Transverse colon (tissue), 4 donors: ENCODE results near the gene HOTAIR. TPM values are rescaled to one million over a fixed set of nuclear protein-coding genes. Genes with fewer than 3 reads are reported as not detected.

ENCODE experiments used
- DNase-seq: peaks from one replicate; pipeline ENCODE4 v3.0.0-alpha.2; 2019
- H3K27ac ChIP-seq, 4 donors: fragments of 200-600 bp; sonication (generic); 2 replicates each; pipeline ENCODE4 v1.5.1; 2016 to 2018; ENCODE audit warnings: inconsistent platforms in 4 of 4
- H3K27me3 ChIP-seq: fragments of 200-600 bp; sonication (generic); 2 replicates; pipeline ENCODE4 v1.5.1; 2017; ENCODE audit warnings: inconsistent platforms
- H3K36me3 ChIP-seq, 4 donors: fragments of 200-600 bp; sonication (generic); 2 replicates each; pipeline ENCODE4 v1.5.1; 2017 to 2019; ENCODE audit warnings: inconsistent platforms in 4 of 4
- H3K4me1 ChIP-seq, 4 donors: fragments of 200-600 bp; sonication (generic); 2 replicates each; pipeline ENCODE4 v1.5.1; 2017 to 2020; ENCODE audit warnings: inconsistent platforms in 4 of 4
- H3K4me3 ChIP-seq, 4 donors: fragments of 200-600 bp; sonication (generic); 1 replicate in 1 of 4; 2 replicates in 3 of 4; pipeline versions ENCODE4 v1.5.1 to v1.6.1; 2017 to 2019; ENCODE audit warnings: inconsistent platforms in 4 of 4
- H3K9me3 ChIP-seq, 2 donors: fragments of 200-600 bp; sonication (generic); 2 replicates each; pipeline ENCODE4 v1.5.1; 2017 to 2019; ENCODE audit warnings: inconsistent platforms in 2 of 2
- CTCF ChIP-seq, 5 experiments: fragments of 200-600 bp in 3 of 5; fragments of 450-650 bp in 2 of 5; sonication (generic) in 3 of 5; IDR thresholded peaks; 1 replicate in 2 of 5; 2 replicates in 3 of 5; pipeline ENCODE4 v1.5.1; 2016 to 2017; ENCODE audit warnings: antibody characterized with exemption in 5 of 5, inconsistent platforms in 3 of 5, mild to moderate bottlenecking in 2 of 5, moderate library complexity in 1 of 5
- EP300 ChIP-seq: sonication (generic); formaldehyde crosslinking; IDR thresholded peaks from one replicate; pipeline ENCODE4 v1.6.1; 2017; ENCODE audit warnings: antibody characterized with exemption, low read depth
- POLR2A ChIP-seq: fragments of 450-650 bp; IDR thresholded peaks from one replicate; pipeline ENCODE4 v1.6.1; 2016; ENCODE audit warnings: antibody characterized with exemption, mild to moderate bottlenecking, moderate library complexity
- POLR2AphosphoS5 ChIP-seq, 3 donors: sonication (generic); formaldehyde crosslinking; IDR thresholded peaks; one replicate each; pipeline ENCODE4 v1.6.1; 2016; ENCODE audit warnings: antibody characterized with exemption in 3 of 3
- WGBS, 2 donors: methylation state at CpG; one replicate each; pipeline ENCODE4 v1.1.5; 2018; ENCODE audit warnings: low coverage in 1 of 2; 5-methylcytosine and 5-hydroxymethylcytosine counted together
- in situ Hi-C, 4 donors: fragments of 200-750 bp; cut with MboI; loops; one replicate each; pipeline versions ENCODE4 v1.15.0 to v1.15.1; 2017; ENCODE audit warnings: low sequenced_read_pairs in 3 of 4, low pct_ligation_motif_present in 1 of 4, low pct_unique_long_range_greater_than_20kb in 1 of 4
- intact Hi-C: fragments of 100-400 bp; cut with DNase I; formaldehyde crosslinking; loops from one replicate; pipeline ENCODE4 v1.15.1; 2023; ENCODE audit warnings: low total_unique reads
- total RNA-seq, 4 donors: library from RNA; depleted of rRNA; stranded (reverse); fragments of >200 nt; gene quantifications; one replicate each; pipeline ENCODE4 v1.1.0, GENCODE V29; 2016

HOTAIR gene
- total RNA-seq, 4 donors from 2014 or later = not detected

GRCh38 chr12:53971129-53971528 is 3.6 kb downstream of the HOTAIR start:
- H3K4me1 ChIP-seq = peaks cover 3 to 31% (median 21%) of the 10 kb centered on the region in 4 donors
- peaks cover 100% of the 10 kb centered on the region for H3K27me3 ChIP-seq
- TF ChIP-seq POLR2AphosphoS5 (IDR thresholded peaks at IDR 0.05) = no peak
- TF ChIP-seq CTCF (IDR thresholded peaks at IDR 0.05) = no peak
- TF ChIP-seq EP300 = no peak
- TF ChIP-seq POLR2A = no peak
- no peaks in the 10 kb centered on the region for H3K36me3 ChIP-seq
- WGBS, 2 donors = 88 to 89% methylated on average over 3 of the region's 3 CpGs
- DNase-seq = no peak
- no peak overlapping the region for H3K4me3 ChIP-seq
- in situ Hi-C loops = no loop called here
- peaks cover 0 to under 1% of the 10 kb centered on the region in 2 donors for H3K9me3 ChIP-seq
- intact Hi-C loops = no loop called here
- no peak overlapping the region for H3K27ac ChIP-seq

GRCh38 chr12:53970451-53970850 is 4.3 kb downstream of the HOTAIR start:
- no peak for DNase-seq

GRCh38 chr12:53969588-53970259 is 5.0 kb downstream of the HOTAIR start:
- intact Hi-C loops (no loop called here), in situ Hi-C loops (no loop called here)
- peaks cover 3 to 29% (median 19%) of the 10 kb centered on the region in 4 donors for H3K4me1 ChIP-seq
- no peaks in the 10 kb centered on the region for H3K36me3 ChIP-seq
- no peak for DNase-seq
- TF ChIP-seq CTCF (IDR thresholded peaks at IDR 0.05) (no peak), EP300 (no peak), POLR2AphosphoS5 (IDR thresholded peaks at IDR 0.05) (no peak), POLR2A (no peak)
- WGBS, 2 donors = 40% methylated on average over 12 of the region's 12 CpGs; no CpG with 5 or more reads in 1 of the 2 donors
- no peaks in the 10 kb centered on the region for H3K9me3 ChIP-seq
- H3K4me3 ChIP-seq = no peak overlapping the region
- peaks cover 100% of the 10 kb centered on the region for H3K27me3 ChIP-seq
- no peak overlapping the region for H3K27ac ChIP-seq

More at GRCh38 chr12:53970451-53970850, 4.3 kb downstream of the HOTAIR start:
- intact Hi-C loops = no loop called here
- Histone ChIP-seq H3K27me3 (peaks cover 100% of the 10 kb centered on the region), H3K27ac (no peak overlapping the region), H3K4me3 (no peak overlapping the region), H3K4me1 (peaks cover 3 to 36% (median 23%) of the 10 kb centered on the region in 4 donors), H3K36me3 (no peaks in the 10 kb centered on the region), H3K9me3 (no peaks in the 10 kb centered on the region)
- no peak for TF ChIP-seq CTCF (IDR thresholded peaks at IDR 0.05)
- no peak for TF ChIP-seq POLR2AphosphoS5 (IDR thresholded peaks at IDR 0.05)
- no peak for TF ChIP-seq EP300
- TF ChIP-seq POLR2A = no peak
- WGBS, 2 donors = 39 to 45% methylated on average over 3 to 4 of the region's 4 CpGs
- in situ Hi-C loops = no loop called here

- intact Hi-C loops (no loop called here), in situ Hi-C loops (no loop called here)
- Histone ChIP-seq H3K4me1 (peaks cover under 1 to 16% (median 7%) of the 10 kb centered on the region in 4 donors), H3K4me3 (no peak overlapping the region), H3K27ac (peak overlapping the region in 1 of 4 donors; percentile 55), H3K27me3 (peaks cover 100% of the 10 kb centered on the region), H3K9me3 (no peaks in the 10 kb centered on the region), H3K36me3 (no peaks in the 10 kb centered on the region)
- TF ChIP-seq EP300 (no peak), POLR2A (no peak), POLR2AphosphoS5 (IDR thresholded peaks at IDR 0.05) (no peak), CTCF (IDR thresholded peaks at IDR 0.05) (no peak)
- DNase-seq = no peak
- WGBS, 2 donors = 41 to 45% methylated on average over 2 to 24 of the region's 24 CpGs
These were observed 6.3 kb downstream of the HOTAIR start for GRCh38 chr12:53968214-53969127.
